ENCODE measurements around the gene RPTOR. TPM values are rescaled to one million over a fixed set of nuclear protein-coding genes. Genes with fewer than 3 reads are reported as not detected.

The RPTOR gene
- total RNA-seq, 1 experiment from 2014 or later: 25.1 TPM

GRCh38 chr17:80604670-80605010 is 60.0 kb downstream of the RPTOR start:
- DNase-seq: no peak
- peaks cover 2% of the 10 kb centered on the region; the same call in 1 of the 2 replicates for H3K79me2 ChIP-seq (ENCODE audit: insufficient read depth, low read length)

More at GRCh38 chr17:80604670-80605010, 60.0 kb downstream of the RPTOR start:
- Histone ChIP-seq H4K8ac (replicated peaks; ENCODE audit: insufficient read length, low read depth, low read length) (no peak overlapping the region), H3K4me2 (ENCODE audit: insufficient read depth, insufficient read length, low read length) (no peak overlapping the region), H2AFZ (ENCODE audit: low read length) (no peak overlapping the region), H2BK15ac (ENCODE audit: low read depth, low read length) (no peak overlapping the region), H2BK120ac (ENCODE audit: low read depth, low read length, poor library complexity, severe bottlenecking) (no peak overlapping the region), H2AK5ac (ENCODE audit: insufficient read length, low read length) (no peak overlapping the region), H3K27ac (ENCODE audit: insufficient read length, low read depth, low read length) (no peak overlapping the region), H3K23ac (ENCODE audit: insufficient read length, low read depth, low read length) (no peak overlapping the region), H3K23me2 (ENCODE audit: insufficient read length, low read depth, low read length, poor library complexity, severe bottlenecking) (peaks cover 3% of the 10 kb centered on the region), H3K18ac (ENCODE audit: insufficient read length, low read depth, low read length) (no peak overlapping the region), H4K5ac (ENCODE audit: insufficient read length, low read depth, low read length) (no peak overlapping the region), H3K9me3 (ENCODE audit: control insufficient read depth, low read depth, low read length) (no peaks in the 10 kb centered on the region), H3K79me1 (ENCODE audit: insufficient read depth, low read depth, low read length, poor library complexity, severe bottlenecking) (peaks cover 6% of the 10 kb centered on the region), H3K4ac (ENCODE audit: low read depth, low read length) (no peak overlapping the region), H4K91ac (ENCODE audit: insufficient read length, low read depth, low read length) (no peak overlapping the region), H3K4me1 (ENCODE audit: insufficient read depth, low read length) (no peaks in the 10 kb centered on the region), H3K27me3 (ENCODE audit: insufficient read depth, low read length) (no peaks in the 10 kb centered on the region), H3K14ac (ENCODE audit: insufficient read depth, low read length) (no peak overlapping the region), H3K56ac (ENCODE audit: insufficient read length, low read depth, low read length) (no peak overlapping the region), H2BK12ac (ENCODE audit: insufficient read length, low read depth, low read length) (no peak overlapping the region), H3T11ph (ENCODE audit: low read length) (no peak overlapping the region), H4K20me1 (ENCODE audit: control insufficient read depth, insufficient read depth, insufficient read length) (peaks cover 3% of the 10 kb centered on the region), H2BK5ac (ENCODE audit: insufficient read length, low read length) (no peak overlapping the region), H2BK20ac (ENCODE audit: low read depth, low read length, poor library complexity, severe bottlenecking) (no peak overlapping the region), H3K9ac (ENCODE audit: extremely low read depth, insufficient read length, low read length) (no peak overlapping the region)
- WGBS (ENCODE audit: extremely low coverage, insufficient read length, low lambda C conversion rate): no CpG with 5 or more reads among the region's 7 CpGs
- H3K36me3 Mint-ChIP-seq (ENCODE audit: insufficient read depth in 1 of 3, low read depth in 3 of 3): peaks cover 9 to 13% (median 10%) of the 10 kb centered on the region in 3 experiments
- H3K4me1 Mint-ChIP-seq: peaks cover 9 to 10% of the 10 kb centered on the region in 2 experiments
- peaks cover 6 to 8% of the 10 kb centered on the region in 2 experiments; a peak in 3 of 5 replicates for H3K9me3 Mint-ChIP-seq
- no peak for TF ChIP-seq CTCF (conservative IDR thresholded peaks at IDR 0.05)
- no peak overlapping the region for H3K27ac Mint-ChIP-seq
- no peak overlapping the region for H3K4me3 Mint-ChIP-seq
- H3K27me3 Mint-ChIP-seq (ENCODE audit: low read depth): no peaks in the 10 kb centered on the region

All from H9 (cell line).